Measurements from ENCODE around the gene ZFYVE21.

The ZFYVE21 gene

GRCh38 chr14:103737432-103738045 is 21.9 kb downstream of the ZFYVE21 start:
- DNase-seq (ENCODE audit: low read depth in 2 of 2): no peak

DNA sequence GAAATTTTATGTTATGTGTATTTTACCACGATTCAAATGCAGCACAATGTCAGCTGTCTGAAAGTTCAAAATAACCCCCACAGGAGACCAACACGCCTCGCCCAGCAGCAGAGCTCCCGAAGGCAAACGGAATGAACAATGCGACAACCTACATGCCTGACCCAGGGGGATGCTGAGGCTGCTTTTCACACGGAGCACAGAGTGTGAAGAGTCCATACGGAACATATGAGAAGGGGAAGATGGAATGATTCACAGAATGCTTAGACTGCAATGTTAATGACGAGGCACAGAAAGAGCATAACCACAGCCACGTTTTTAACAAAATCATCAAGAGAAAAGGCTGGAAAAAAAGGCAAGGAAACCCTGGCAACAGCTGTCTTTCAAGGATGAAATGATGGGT is 22.6 kb downstream of the ZFYVE21 start:
- DNase-seq (ENCODE audit: low read depth in 2 of 2): no peak

DNA sequence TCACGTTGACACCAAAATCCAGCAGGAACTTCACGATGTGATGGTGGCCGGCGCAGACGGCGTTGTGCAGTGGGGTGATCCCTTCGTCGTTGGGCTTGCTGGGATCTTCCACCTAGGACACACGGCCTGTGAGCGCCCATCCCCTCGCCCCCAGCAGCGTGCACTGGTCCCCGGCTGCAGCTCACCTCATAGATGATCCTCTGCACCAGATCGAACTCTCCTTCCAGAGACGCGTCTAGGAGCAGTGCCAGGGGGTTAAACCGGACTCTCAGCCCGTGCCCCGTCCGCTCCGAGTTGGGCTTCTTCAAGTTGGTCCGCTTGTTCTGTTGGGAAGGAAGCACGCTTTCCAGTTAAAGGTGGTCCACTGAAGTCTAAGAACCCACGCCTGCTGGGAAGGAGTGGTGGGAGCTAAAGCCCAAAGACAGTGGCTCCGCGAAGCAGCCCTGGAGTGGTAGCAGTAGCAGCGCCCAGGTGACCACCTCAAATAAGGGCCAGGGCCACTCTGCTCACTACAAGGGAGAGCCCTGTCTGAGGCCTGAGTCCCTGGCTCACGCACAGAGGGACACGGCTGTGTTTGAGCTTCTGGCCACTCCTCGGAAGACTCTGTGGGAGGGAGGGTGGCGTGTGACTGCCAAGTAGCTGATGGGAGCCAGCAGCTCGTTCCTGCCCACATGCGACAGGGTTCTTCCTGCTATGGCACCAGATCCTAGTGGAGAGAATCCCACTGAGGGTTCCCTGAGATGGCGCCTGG is 23.3 kb downstream of the ZFYVE21 start:
- no peak for DNase-seq (ENCODE audit: low read depth in 2 of 2)

GRCh38 chr14:103739466-103739792 is 23.8 kb downstream of the ZFYVE21 start:
- DNase-seq (ENCODE audit: low read depth in 2 of 2): no peak

DNA sequence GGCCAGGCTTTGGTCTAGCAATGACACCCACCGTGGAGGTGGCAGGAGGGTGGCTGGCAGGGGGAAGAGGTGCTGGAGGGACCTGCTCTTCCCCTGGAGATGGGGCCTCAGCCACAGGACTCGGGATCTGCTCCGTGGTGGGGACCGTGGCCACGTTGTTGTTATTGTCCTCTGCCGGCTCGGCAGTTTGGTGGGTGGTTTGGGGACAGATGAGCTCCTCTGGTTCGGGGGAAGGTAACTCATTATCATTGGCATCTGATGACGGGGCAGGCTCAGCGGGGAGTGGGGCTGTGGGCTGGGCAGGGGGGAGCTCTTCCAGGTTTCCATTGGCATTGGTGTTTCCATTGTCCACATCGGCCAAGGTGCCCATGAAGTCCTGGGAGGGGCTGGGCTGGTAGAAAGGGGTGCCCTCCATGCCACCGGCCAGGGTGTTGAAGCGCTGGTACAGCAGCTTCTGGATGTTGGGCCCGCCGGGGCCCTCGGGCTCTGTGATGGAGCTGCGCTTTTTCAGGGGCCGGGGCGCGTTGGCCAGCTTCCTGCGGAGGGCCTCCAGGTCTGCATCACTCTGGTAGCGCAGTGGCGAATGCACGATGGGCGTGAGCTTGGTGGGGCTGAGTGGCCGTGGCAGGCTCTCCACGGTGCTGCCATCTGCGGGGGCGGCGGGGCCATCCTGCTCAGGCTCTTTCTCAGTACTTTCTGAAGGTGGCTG is 24.3 kb downstream of the ZFYVE21 start:
- no peak for DNase-seq (ENCODE audit: low read depth in 2 of 2)

- no peak for DNase-seq (ENCODE audit: low read depth in 2 of 2)
These were observed 25.5 kb downstream of the ZFYVE21 start for GRCh38 chr14:103740991-103741689.

DNA sequence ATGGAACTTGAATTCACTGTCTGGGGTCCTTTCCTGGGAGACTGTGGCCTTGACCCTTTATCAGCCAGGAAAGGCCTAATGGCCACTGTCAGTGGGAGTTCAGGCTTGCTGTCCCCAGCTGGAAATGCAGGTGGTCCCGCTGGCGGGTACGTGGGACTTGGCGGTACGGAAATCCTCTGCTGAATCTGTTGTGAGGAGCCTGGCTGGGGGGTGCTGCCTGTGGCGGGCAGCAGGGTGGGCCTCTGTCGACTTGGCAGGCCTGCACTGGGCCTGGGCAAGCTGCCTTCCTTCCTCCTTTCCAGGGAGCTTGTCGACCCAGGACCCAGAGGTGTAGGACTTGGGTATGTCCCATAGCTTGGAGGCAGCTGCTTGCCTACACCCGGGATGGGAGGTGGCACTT is 26.3 kb downstream of the ZFYVE21 start:
- DNase-seq (ENCODE audit: low read depth in 2 of 2): no peak

DNA sequence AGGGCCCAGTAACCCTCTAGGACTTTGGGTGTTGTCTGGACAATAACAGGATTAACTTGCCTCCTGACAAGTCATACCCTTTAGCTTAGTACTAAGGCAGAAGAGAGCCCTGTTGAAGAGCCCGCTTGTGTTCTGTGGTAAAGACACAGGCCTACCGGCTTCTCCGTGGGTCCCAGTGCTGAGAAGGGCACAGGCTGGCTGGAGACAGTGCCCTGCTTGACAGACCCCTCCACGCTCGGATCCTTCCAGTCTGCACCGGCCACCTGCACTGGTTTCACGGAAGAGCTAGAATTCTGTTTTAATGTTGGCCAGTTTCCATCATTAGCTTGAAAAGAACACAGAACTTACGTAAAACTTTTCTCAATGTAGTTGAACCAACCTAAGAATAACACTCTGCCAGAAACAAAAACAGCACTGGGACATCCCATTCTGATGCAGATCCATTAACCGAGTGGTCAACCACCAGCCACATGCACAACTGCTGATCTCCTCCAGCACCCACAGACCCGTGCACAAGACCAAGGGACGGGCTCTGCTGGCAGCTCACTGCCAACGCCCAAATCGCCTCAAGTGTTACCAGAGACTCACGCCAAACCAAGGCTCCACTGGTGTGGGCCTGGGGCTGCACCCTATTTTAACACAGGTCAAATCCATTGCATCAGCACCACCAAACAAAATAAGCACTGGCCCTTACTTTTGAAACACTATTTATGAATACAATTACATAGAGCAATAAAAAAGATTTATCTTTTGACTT is 27.1 kb downstream of the ZFYVE21 start:
- DNase-seq (ENCODE audit: low read depth in 2 of 2): no peak

GRCh38 chr14:103743691-103744090 is 28.1 kb downstream of the ZFYVE21 start:
- DNase-seq (ENCODE audit: low read depth in 2 of 2): no peak

DNA sequence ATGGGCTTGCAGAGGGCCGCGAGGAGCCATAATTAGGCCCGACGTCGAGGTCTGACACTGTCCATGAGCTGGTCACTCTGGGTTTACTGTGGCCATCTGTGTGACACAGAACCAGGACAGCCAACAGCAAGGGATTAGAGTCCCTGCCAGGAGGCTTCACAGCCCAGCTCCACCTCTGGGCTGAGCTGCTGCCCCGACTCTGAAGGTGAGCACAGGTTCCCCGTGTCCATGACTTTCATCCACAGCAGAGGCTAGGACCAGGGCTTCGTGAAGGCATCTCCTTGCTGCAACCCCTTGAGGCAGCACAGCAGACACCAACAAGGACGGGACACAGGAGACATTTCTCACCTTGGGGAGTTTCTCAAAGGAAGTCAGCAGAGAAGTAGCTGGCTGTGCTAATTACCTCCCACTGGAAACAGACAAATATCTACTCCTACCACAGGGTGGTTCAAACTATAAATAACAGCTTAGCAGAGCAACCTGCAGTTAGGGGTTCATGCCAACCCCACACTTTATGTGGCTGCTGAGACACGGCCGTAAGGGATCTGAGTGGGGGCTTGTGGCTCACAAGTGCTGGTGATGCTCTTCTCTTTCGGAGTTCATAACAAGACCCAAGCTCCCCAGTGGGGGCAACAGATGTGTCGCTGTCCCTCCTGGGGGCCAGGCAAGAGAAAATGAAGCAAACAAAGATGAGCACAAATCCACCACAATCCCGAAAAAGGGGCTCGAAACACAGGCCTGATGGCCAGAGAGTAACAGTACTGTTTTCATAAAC is 29.2 kb downstream of the ZFYVE21 start:
- DNase-seq (ENCODE audit: low read depth in 2 of 2): no peak

- DNase-seq (ENCODE audit: low read depth in 2 of 2): no peak
These were observed 29.8 kb downstream of the ZFYVE21 start for GRCh38 chr14:103745424-103745823.

DNA sequence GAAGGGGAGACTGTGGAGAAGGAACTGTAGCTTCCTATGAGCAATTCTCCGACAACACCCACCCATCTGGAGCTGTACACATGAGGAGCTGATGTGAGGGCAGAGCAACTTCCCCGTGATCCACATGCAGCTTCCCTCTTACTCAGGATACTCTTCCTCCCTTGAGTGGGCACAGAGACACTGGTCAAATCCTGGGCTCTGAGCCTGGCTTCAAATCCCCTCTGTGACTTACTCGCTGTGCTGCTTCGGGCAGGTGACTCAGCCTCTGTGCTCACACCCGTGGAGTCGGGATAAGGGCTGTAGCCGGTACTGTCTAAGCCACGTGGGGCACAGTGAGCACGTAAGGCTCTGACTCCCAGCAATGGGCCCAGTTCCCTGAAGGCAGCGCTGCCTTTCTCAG is 31.1 kb downstream of the ZFYVE21 start:
- DNase-seq (ENCODE audit: low read depth in 2 of 2): no peak

- peak; percentile 24 to 34 for DNase-seq (ENCODE audit: low read depth in 2 of 2)
These were observed 32.9 kb downstream of the ZFYVE21 start for GRCh38 chr14:103748534-103748857.

DNA sequence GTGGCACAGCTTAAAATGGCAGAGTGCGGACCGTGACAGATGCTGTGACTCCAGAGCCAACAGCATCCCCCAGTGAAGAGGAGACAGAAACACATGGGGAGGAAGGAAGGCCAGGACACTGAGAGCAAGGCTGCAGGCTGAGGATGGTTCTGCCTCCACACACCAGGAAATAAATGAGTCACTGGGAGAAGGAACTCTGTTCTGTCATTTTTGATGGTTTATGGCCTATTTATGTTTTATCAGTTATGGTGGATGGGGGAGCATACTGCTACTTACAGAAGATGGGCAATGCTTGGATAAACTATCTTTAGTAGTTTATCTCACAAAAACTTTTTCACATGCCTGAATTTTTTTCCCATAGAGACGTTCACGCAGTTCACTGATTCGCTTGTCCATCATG is 33.8 kb downstream of the ZFYVE21 start:
- no peak for DNase-seq (ENCODE audit: low read depth in 2 of 2)

DNA sequence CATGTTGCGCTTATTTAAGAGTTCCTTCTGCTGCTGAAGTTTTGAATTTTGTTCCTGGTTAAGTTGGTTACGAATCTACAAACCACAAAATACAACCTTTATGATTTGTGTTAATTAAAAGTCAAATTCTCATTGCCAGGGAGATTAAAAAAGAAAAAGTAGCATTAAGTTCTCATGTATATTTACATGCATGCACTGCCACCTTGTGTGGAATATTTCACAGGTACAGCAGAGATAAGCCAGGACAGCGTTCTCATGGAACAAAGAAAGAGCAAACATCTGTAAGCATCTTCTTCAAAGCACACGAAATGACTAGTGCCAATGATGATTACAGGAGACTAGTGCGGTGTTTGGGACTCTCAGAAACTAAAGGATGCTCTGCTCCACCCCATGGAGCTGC is 34.2 kb downstream of the ZFYVE21 start:
- no peak for DNase-seq (ENCODE audit: low read depth in 2 of 2)

DNA sequence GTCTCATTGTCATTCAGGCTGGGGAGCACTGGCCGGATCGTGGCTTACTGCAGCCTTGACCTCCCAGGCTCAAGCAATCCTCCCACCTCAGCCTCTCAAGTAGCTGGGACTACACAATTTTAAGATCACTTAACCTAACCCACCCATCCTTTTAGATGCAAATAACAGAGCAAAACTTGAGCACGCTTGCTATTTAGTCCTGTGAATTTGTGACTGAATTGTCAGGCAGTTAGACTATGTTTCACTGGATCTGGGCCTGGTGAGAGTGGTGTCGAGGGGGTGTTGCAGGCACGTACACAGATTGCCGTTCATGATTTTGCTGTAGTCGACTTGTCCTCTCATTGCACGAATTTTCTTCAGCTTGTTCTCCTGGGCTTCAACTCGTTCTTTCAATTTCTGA is 38.2 kb downstream of the ZFYVE21 start:
- no peak for DNase-seq (ENCODE audit: low read depth in 2 of 2)

- no peak for DNase-seq (ENCODE audit: low read depth in 2 of 2)
These were observed 39.5 kb downstream of the ZFYVE21 start for GRCh38 chr14:103755060-103755459.

DNA sequence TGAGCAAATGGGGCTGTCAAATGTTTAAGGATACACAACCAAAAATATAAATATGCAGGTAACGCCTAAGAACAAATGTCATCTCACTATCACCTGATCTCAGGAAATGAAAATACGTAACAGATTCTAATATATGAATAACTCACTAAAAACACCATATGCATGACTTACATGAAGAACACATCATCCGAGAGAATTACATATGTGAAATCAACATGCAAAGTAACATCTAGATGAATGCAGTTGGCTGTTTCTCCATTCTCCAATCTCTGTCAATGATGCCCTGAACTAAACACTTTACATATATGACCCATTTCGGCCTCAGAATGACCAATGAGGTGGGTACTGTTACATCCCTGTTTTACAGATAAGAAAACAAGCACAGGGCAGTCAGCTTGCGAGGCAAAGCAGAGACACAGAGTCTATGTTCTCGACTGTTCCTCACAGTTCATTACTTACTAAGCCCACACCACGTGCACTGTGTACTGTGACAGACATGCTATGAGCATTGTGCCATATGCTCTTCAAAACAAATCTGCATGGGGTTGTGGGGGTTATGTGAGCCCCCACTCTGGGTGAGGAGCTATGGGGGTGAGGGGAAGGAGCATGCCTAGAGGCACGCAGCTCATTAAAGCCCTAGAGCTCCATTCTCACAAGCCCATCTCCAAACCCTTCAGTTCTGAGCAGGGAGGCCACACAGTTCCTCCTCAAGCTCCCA is 42.6 kb downstream of the ZFYVE21 start:
- DNase-seq (ENCODE audit: low read depth in 2 of 2): no peak

- DNase-seq (ENCODE audit: low read depth in 2 of 2): no peak
These were observed 46.4 kb downstream of the ZFYVE21 start for GRCh38 chr14:103762036-103762435.

DNA sequence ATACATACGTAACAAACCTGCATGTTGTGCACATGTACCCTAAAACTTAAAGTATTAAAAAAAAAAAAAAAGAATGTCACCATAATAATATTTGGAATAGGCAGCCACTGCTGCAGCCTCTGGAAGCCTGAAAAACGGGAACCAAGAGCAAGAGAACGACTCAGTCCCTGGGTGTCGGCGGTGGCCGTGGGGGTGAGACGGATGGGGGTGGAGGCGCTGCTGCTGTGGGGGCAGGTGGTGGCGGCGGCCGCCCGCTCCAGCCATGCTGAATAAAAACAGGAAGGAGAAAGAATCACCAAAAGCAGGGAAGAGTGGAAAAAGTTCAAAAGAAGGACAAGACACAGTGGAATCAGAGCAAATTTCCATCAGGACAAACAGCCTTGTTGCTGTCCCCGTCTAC is 46.9 kb downstream of the ZFYVE21 start:
- DNase-seq (ENCODE audit: low read depth in 2 of 2): no peak
